ENCODE measurements around the gene ARRDC4.

DNA sequence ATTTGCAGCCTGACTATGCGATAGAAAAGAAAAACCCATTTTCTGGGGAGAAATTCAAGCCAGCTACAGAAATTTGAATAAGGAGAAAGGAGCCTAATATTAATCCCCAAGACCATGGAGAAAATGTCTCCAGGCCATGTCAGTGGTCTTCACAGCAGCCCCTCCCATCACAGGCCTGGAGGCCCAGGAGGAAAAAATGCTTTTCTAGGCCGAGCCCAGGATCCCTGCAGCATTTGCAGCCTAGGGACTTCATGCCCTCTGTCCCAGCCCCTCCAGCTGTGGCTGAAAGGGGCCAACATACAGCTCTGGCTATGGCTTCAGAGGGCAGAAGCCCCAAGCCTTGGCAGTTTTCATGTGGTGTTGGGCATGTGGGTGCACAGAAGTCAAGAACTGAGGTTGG lies 26.3 kb downstream of the ARRDC4 start:
- TF ChIP-seq, protein P1, sequence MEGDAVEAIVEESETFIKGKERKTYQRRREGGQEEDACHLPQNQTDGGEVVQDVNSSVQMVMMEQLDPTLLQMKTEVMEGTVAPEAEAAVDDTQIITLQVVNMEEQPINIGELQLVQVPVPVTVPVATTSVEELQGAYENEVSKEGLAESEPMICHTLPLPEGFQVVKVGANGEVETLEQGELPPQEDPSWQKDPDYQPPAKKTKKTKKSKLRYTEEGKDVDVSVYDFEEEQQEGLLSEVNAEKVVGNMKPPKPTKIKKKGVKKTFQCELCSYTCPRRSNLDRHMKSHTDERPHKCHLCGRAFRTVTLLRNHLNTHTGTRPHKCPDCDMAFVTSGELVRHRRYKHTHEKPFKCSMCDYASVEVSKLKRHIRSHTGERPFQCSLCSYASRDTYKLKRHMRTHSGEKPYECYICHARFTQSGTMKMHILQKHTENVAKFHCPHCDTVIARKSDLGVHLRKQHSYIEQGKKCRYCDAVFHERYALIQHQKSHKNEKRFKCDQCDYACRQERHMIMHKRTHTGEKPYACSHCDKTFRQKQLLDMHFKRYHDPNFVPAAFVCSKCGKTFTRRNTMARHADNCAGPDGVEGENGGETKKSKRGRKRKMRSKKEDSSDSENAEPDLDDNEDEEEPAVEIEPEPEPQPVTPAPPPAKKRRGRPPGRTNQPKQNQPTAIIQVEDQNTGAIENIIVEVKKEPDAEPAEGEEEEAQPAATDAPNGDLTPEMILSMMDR (IDR thresholded peaks at IDR 0.05), result no peak
- no peak for TF ChIP-seq ZFX (IDR thresholded peaks at IDR 0.05; ENCODE audit: borderline replicate concordance)

All from 22Rv1 (cell line).